ENCODE data around the gene HECW1.
"Not testable (repeated sequence)": the region's sequence is repeated elsewhere in the genome, so short reads cannot be mapped to it uniquely, and the experiment has no call there.

The HECW1 gene

DNA sequence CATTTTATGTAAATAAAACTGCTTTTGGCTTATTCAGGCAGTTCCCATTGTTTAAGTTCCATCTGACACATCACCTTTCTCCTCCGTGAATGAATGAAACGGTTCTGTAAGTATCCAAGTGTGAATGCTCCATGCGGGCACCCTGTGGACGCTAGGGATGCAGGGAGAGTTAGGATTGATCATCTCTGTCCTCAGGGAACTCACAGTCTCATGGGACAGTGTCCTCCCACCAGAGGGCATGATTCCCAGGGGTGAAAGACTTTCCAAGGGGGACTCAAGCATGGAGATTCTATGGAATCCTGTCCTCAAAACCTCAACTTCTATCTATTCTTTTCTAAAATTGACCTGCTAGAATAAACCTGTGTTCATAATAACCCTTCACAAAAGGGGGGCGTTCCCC, 98.8 kb downstream of the HECW1 start:
- DNase-seq: no peak

DNA sequence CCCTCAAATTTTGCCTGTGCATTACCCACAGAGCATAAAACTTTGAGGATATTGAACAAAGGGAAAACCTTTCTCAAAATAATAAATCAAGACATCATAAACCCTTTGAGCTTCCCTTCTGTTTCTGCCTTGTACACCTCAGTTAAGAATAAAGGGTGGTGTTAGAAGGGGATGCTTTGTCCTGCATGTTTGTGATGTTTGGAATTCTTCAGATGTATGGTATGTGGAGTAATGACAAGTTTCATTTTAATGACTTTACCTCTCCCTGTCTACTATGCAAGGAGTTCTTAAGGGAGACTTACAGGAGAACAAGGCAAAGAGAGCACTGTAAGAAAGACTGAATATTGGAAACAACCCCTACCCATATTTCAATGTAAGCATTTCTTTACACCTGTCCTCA, 99.2 kb downstream of the HECW1 start:
- DNase-seq: no peak

DNA sequence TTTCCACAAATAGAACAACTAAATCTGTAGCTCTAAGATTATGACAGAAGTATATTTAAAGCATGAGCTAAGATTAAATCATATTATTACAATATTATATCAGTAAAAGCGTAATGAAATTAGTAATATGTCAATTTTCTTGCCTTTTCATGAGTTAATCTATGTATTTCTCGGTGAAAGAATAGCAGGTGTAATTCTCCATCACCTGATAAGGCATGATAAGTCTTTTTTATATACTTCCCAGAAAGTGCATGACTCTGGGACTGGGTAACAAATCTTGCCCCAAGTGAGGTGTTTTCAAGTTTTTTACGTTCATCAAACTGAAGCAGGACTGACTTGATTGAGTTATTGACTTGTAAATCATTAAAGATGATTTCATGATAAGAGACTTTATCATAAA, 100.5 kb downstream of the HECW1 start:
- DNase-seq: no peak

DNA sequence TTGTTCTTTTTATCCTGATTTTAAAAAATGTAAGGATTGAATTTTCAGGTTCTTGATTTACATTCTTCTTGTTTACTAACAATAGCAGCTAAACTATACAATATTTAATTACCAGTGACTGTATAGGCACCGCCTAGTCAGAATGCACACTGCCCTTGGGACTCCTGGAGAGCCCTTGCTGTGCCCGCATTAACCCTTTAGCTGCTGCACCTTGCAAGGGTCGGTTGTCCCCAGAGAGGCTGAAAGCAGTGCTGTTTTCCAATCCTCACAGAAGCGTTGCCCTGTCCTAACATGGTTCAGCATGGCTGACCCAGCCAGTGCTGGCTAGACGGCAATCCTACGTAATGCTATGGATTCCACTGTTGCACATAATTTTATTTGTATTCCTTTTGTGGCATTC, 102.6 kb downstream of the HECW1 start:
- DNase-seq: no peak

DNA sequence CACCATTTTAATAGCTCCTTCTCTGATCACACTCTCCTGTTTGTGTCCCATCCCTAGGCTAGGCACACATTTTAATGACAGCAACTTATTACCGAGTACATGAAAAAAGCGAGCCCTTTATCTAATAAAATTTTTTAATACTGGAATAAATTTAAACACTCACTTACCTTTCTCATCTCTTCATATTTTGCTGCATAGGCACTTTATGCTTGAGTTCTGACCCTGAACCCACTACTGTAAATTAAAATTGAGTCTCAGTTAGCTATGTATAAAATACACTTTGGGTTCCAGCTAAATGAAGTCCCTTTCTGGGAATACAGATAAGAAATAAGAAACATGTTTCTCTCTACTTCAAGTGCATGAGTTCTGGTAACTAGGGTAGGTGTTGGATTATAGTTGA, 104.6 kb downstream of the HECW1 start:
- DNase-seq: no peak

DNA sequence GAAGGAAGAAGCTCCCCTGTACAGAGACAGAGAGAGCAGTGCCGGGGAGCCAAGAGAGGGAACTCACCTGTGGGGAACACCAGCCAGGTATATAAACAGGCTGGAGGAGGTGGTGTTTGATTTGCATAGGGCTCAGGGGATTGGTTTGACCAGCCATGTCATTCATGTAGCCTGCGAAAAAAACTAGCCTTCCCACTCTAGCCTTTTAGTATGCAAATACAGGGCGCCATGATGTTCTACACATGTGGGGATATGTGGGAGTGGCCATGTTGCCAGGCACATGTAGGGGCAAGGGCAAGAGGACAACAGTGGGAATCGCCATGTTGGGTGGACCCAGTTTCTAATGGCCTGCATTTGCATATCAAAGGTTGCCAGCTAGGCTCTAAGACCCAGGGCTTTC, 106.5 kb downstream of the HECW1 start:
- DNase-seq: not testable (repeated sequence)

DNA sequence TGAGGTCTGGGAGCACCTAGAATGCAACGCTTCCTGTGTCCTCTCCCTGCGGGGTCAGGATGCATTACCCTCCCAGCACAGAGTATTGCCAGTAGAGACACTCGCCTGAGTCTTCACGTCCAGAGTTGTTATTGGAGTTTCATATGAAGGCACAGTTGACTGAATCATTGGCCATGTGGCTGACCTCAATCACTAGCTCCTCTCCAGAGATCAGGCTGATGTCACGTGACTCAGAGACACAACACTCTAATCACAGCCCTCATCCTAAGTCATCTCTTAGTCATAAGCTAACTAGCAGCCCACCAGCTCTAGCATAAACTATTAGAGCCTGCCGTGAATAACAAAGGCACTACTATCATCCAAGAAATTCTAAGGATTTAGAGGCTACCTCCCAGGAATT, 107.8 kb downstream of the HECW1 start:
- no peak for DNase-seq

DNA sequence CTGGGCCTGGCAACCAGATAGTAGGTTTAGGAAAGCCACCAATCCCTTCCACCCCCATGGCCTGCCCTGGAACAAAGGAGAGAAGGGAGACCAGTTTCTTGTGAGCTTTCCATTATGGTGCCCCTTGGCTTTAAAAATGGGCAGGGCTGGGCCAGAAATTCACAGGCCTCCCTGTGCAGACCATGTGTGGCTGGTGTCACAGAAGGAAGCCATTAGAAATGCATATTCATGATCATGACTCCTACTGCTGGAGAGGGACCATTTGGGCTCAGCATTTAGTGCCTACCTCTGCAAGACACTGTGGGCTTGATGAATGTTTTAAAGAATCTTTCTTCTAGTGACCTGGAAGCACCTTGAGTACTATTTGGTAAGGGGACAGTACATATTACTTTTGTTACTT, 108.3 kb downstream of the HECW1 start:
- DNase-seq: no peak

DNA sequence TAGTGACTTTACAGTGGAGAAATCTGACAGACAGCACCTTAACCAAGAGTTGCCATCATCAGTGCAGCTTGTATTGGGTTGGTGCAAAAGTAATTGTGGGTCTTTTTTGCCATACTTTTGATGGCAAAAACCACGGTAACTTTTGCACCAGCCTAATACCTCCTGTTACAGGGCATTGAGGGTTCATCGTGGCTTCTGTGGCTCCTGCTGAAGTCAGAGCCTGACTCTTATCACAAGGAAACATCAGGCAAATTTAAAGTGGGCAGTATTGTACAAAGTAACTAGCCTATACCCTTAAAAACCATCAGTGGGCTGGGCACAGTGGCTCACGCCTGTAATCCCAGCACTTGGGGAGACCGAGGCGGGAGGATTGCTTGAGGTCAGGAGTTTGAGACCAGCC, 117.4 kb downstream of the HECW1 start:
- no peak for DNase-seq

DNA sequence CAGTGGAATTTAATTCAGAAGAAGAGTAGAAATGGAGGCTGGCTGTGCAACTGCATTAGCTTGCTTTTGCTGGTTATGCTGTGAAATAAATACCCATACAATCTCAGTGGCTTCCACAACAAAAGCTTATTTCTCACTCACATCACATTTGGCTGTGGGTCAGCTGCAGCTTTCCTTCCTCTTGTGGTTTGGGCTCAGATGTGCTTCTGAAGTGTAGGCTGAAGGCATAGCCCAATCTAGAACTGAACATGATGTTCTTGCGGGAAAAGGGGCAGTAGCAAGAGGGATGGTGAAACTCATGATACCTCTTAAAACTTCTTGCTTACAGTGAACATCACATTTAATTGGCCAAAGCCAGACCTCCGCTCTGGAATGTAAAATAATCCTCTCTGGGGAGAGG, 119.9 kb downstream of the HECW1 start:
- no peak for DNase-seq

DNA sequence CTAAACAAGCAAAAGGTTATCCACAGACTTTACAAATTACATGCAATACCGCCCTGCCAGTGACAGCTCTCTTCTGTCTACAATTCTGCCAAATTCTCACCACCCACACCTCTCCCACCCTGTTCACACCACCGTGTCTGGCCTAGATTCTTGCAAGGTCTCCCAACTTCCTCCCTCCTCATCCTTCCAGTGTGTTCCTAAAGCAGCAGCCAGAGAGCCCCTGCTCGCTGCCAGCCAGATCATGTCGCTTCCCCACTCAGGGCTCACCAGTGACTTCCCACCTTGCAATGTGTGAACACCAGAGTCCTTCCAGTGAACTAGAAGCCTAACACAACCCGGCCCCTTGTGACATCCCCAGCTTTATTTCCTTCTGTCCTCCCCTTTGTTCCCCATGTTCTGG, 121.6 kb downstream of the HECW1 start:
- DNase-seq: no peak

DNA sequence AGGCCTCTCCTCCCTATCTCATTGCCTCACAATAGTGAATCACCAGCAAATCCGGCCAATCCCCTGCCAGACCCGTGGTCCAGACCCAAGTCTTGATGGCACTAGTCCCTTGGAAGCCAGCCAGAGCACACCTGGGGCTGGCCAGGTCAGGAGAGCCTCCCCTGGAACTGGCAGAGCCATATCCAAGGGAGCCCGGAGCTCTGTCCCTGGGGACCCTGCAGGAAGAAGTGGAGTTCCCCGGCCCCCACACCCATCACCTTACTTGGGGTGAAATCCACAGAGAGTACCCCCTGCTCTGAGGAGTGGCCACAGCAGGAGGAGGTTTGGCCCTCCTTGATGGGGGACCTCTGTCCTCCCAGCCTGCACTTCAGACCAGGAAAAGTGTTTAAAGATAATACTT, 122.5 kb downstream of the HECW1 start:
- no peak for DNase-seq

DNA sequence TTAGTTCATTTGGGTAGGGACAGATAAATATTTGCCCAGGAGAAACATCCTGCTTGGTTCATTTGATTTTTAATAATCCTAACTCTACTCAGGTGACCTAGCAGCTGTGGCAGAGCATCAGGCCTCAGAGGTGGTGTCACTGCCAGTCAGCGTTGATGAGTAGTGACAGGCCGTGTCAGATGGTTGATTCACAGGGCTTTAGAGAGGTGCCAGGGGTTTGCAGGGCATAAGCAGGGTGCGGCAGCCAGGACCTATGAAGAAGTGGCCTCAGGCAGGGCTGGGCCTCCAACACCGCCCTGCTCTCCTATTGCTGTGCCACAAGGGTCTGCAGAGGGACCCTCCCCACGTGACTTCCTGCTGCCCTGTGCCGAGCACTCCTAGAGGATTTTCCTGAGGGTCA, 128.1 kb downstream of the HECW1 start:
- no peak for DNase-seq

DNA sequence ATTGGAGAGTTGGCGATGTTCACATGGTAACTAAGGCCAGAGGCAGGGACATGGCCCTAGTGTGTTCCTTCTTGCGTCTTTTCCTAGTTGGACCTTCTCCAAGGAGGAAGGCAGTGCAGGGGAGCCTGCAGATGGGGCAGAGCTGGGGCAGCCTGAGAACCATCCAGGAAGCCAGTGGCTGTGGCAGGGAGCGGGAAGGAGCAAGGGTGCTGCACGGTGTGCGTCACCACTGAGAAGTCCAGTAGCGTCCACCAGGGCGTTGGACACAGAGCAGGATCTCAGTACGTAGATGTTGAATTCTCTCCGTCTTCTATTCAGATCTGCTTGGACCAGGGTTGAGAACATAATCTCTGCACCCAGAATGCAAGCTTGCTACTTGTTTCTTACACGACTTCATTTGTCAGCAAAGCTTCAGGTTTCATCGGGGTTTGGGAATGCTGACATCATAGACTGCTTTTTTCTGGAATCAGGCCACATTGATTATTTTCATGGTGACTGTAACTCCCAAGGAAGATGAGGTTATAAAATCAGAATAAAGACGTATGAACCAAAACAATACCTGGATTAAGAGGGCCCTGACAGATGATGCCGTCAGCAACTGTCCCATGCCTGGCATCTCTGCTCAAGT, 130.3 kb downstream of the HECW1 start:
- DNase-seq: no peak

DNA sequence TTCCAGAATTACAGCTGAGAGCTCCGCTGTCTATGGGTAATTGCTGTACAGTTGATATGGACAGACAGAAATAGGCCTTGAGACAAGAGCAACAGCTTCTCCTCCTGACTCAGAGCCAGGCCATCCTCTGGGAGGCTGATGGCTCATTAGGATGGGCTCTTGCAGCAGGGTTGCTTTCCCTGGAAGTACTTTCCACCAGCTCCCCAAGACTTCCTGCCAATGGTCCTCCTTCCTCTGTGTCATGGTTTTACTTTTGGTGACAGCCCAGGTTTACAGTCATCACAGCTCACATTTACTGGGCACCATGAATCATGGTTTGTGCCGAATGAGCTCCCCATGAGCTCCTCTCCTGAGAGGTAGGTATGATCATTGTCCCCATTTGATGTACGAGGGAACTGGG, 131.8 kb downstream of the HECW1 start:
- no peak for DNase-seq

DNA sequence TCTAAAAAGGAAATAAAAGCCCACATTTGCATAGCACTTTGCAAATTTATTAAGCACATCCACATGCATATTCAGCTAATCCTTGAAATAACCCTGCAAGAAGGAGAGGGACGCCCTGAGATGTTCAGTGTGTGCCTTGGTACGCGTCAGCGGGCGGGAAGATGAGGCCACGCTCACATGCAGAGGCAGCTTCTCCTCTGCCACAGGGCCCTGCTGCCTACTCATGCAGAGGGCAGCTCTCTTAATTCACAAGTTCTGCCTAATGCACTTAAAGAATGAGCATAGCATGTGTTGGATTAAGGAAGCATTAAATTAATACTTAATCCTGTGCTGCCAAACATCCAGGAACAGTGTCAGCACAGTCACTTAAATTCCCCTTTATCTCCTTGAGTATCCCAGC, 132.3 kb downstream of the HECW1 start:
- DNase-seq: no peak

DNA sequence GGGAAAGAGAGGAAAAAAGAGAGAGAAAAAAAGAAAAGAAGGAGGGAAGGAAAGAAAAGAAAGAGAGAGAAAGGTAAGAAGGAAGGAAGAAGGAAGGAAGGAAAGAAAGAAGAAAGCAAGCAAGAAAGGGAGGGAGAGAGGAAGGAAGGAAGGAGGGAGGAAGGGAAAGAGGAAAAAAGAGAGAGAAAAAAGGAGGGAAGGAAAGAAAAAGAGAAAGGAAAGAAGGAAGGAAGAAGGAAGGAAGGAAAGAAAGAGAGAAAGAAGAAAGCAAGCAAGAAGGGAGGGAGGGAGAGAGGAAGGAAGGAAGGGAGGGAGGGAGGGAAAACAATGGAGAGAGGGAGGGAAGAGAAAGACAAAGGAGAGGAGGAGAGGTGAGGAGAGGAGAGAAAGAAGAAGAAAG, 135.3 kb downstream of the HECW1 start:
- DNase-seq: no peak

DNA sequence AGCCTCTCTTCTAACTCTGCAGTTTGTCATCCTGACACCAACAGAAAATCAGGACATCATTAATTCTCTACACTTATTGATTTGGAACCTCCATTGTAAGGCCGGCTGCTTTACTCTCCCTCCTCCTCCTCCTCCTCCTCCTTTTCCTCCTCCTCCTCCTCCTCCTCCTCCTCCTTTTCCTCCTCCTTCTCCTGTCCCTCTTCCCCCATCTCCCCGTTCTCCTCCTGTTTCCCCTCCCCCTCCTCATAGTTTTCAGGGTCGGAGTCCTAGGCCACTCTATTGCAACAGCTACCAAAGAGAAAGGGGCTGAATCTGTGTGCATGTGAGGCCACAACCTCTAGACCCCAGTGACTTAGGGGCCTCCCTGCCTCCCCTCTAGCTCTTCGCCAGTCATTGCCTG, 136.1 kb downstream of the HECW1 start:
- no peak for DNase-seq

DNA sequence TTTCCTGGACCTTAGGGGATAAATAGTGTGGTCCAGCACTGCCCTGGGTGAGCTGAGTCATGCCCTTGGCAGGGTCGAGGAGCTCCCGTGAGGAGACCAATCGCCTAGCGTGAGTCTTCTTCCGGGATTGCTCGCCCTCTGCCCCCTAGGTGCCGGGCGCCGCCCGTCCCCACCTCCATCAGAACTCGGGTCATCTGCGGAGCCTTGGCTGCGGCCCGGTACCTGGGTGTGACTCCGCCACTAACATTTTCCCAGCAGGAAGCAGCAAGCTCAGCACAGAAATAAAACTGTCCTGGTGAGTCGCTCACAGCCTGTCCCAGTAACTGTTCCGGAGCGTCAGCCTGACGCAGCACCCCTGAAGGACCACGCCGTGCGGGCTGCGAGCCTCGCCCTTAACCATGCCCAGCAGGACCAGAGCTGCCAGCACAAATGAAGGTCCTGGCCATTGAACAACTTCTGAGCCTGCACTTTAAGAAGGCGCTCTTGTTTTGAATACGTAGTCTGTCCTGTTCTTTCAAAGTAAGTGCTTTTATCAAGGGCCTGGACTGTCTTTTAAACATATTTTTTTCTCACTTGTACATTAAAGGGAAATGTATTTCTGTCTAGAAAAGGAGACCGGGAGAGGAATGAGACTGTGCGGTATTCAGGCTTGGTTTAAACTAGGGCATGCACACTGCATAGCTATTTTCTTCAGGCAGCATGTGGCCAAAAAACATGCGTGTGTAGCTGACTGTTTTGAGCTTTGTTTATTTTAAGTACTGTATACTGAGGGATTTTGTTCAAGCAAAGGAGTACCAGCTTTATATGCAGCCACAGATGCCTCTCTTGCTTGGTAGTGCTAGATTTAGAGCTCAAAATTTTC, 136.7 kb downstream of the HECW1 start:
- no peak for DNase-seq

DNA sequence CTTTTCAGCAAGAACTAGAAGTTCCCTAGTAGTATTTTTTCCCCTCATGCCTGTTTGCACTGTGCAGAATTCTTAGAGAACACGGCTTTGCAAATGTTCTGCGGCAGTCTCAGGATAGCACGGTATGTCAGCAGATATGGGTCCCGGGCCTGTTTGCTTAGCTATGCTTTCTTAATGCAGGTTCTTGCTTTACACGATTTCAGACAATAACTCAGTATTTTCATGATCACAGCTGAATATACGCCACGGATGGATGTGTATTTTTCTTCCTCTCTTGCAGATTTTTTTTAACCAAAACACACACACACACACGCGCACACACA, 137.3 kb downstream of the HECW1 start:
- DNase-seq: no peak

DNA sequence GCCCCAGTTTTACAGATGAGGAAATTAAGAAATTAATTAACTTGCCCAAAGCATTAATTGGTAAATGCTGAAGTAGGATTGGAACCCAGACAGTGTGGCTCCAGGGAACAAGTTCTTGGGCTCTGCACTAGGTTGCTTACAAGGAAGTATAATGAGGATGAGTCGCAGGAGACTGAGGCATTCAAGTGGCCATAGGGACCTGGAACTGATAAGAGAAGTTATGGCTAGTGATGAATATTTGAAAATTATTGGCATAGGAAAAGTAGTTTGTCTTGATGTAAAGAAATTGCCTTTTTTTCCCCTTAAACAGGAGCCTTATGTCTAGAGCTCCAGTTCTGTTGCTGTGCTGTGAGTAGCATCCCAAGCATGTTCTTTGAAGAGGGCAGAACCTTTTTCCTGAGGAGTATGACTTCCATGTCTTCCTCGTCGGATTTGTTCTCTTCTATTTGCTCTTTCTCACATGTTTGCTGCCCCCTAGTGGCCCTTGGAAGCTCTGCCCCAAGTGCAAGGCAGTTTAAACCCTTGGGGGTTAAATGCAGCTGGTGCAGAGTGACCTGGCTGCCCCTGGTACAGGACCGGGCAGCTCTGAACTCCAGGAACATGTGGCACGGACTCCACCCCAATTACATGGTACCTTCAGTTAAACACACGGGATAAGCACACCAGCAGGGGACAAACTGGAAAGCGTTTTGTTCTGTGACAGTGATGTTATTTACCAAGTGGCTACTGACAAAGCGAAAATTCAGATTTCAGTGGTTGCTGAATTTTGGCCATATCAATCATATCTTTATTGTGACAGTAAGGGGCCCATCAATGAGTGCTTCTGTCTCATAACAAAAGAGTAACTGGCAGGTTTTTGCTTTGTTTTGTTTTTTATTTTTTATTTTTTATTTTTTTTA, 148.8 kb downstream of the HECW1 start:
- DNase-seq: peak; percentile 19

DNA sequence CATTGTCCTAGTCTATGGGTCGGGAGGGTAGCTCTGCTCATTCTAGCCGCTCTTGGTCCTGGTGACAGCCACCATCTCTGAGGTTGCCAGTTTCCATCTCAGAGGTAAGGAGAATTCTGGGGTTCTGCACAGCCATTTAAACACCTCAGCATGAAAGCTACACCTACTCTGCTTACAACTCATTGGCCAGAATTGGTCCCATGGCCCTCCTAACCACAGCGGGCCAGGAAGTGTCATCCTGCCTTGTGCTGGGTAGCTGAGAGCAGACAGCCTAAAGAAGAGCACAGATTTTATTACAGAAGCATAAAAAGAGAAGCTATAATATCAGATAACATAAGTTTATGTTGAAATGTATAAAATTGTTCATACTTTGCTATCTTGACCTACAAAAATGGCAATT, 152.7 kb downstream of the HECW1 start:
- DNase-seq: no peak

DNA sequence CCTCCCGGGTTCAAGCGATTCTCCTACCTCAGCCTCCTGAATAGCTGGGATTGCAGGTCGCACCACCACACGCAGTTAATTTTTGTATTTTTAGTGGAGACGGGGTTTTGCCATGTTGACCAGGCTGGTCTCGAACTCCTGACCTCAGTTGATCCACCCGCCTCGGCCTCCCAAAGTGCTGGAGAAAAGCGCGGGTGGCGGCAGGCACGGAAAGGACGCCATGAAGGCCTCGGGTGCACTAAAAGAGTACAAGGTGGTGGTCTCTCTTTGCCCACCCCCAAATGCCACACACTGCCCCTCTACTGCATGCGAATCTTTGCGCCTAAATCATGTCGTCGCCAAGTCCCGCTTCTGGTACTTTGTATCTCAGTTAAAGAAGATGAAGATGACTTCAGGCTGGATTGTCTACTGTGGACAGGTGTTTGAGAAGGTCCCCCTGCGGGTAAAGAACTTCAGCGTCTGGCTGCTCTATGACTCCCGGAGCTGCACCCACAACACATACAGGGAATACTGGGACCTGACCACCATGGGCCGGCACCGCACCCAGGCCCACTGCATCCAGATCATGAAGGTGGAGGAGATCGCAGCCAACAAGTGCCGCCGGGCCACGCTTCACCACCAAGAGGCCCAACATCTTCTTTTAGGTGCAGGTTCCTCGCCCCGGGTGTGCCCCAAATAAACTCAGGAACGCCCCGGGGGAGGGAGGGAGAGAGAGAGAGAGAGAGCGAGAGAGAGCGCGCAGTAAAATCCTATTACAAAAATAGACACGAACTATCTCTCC, 161.7 kb downstream of the HECW1 start:
- no peak for DNase-seq
